Osteocyte (in vitro differentiated cells): ENCODE measurements around the gene ZG16B. TPM values are rescaled to one million over a fixed set of nuclear protein-coding genes. Genes with fewer than 3 reads are reported as not detected.

Experiments used
- DNase-seq: peaks from one replicate; pipeline ENCODE4 v3.0.0; 2021; ENCODE audit warnings: mixed read lengths; ENCODE audit not compliant: unreplicated experiment; ENCODE audit errors: extremely low spot score
- H3K27ac Mint-ChIP-seq: one replicate; pipeline ENCODE4 v1.8.0; 2021; ENCODE audit warnings: mild to moderate bottlenecking, mixed read lengths; ENCODE audit not compliant: unreplicated experiment
- H3K27me3 Mint-ChIP-seq: one replicate; pipeline ENCODE4 v1.8.0; 2021; ENCODE audit warnings: mixed read lengths; ENCODE audit not compliant: unreplicated experiment
- H3K36me3 Mint-ChIP-seq: one replicate; pipeline ENCODE4 v1.8.0; 2021; ENCODE audit warnings: mixed read lengths; ENCODE audit not compliant: unreplicated experiment
- H3K4me1 Mint-ChIP-seq: one replicate; pipeline ENCODE4 v1.8.0; 2021; ENCODE audit warnings: mixed read lengths; ENCODE audit not compliant: unreplicated experiment
- H3K4me3 Mint-ChIP-seq: one replicate; pipeline ENCODE4 v1.8.0; 2021; ENCODE audit warnings: mild to moderate bottlenecking, moderate library complexity, mixed read lengths; ENCODE audit not compliant: unreplicated experiment
- H3K9me3 Mint-ChIP-seq: one replicate; pipeline ENCODE4 v1.8.0; 2021; ENCODE audit warnings: mixed read lengths; ENCODE audit not compliant: unreplicated experiment
- total RNA-seq: library from RNA; stranded (reverse); gene quantifications from 2 replicates; pipeline ENCODE4 v1.2.1, GENCODE V29; 2021
- TF ChIP-seq, protein P1 (sequence below): fragments of 200-600 bp; sonication (generic); IDR thresholded peaks from 2 replicates; pipeline ENCODE4 v1.5.0; 2021; ENCODE audit warnings: antibody characterized with exemption, mild to moderate bottlenecking, moderate library complexity

Gene ZG16B
- total RNA-seq, 1 donor from 2014 or later = not detected

DNA sequence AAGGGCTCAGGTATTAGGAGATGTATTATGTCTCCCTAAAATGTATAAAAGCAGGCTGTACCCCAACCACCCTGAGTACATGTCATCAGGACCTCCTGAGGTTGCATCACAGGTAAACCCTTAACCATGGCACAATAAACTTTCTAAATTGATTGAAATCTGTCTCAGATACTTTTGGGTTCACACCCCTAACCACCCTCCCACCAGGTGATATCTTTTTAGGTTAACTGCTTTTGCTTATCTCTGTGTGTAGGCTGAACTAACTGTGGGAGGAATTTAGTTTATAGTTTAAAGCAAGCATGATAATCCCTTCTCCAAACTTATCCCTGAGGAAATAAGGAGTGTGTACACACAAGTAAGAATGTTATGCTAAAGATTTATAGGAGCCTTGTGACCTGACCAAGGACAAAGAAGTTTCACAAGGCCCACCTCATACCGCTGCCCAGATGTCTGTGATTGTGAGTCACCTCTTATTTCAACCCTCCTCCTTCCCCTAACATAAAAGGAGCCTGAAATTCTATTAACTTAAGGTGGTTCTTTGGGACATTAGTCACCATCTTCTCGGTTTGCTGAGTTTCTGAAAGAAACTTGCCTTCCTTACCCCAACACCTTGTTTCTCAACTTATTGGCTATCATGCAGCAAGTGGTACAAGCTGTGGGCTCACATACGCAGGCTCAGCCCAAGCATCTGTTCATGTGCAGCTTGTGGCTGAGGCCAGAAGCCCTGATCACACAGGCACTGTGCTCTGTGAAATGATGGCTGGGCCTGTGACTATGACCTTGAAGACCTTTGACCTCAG is 16.6 kb downstream of the ZG16B start:
- no peak overlapping the region for H3K27ac Mint-ChIP-seq
- H3K4me1 Mint-ChIP-seq = no peaks in the 10 kb centered on the region
- H3K36me3 Mint-ChIP-seq = no peaks in the 10 kb centered on the region
- DNase-seq = no peak
- no peak overlapping the region for H3K4me3 Mint-ChIP-seq
- TF ChIP-seq, protein P1, sequence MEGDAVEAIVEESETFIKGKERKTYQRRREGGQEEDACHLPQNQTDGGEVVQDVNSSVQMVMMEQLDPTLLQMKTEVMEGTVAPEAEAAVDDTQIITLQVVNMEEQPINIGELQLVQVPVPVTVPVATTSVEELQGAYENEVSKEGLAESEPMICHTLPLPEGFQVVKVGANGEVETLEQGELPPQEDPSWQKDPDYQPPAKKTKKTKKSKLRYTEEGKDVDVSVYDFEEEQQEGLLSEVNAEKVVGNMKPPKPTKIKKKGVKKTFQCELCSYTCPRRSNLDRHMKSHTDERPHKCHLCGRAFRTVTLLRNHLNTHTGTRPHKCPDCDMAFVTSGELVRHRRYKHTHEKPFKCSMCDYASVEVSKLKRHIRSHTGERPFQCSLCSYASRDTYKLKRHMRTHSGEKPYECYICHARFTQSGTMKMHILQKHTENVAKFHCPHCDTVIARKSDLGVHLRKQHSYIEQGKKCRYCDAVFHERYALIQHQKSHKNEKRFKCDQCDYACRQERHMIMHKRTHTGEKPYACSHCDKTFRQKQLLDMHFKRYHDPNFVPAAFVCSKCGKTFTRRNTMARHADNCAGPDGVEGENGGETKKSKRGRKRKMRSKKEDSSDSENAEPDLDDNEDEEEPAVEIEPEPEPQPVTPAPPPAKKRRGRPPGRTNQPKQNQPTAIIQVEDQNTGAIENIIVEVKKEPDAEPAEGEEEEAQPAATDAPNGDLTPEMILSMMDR = no peak
- peaks cover 27% of the 10 kb centered on the region for H3K27me3 Mint-ChIP-seq
- no peaks in the 10 kb centered on the region for H3K9me3 Mint-ChIP-seq

GRCh38 chr16:2848933-2849725 is 19.0 kb downstream of the ZG16B start:
- Mint-ChIP-seq H3K27ac (no peak overlapping the region), H3K9me3 (peaks cover 2% of the 10 kb centered on the region), H3K4me3 (no peak overlapping the region), H3K27me3 (peaks cover 26% of the 10 kb centered on the region), H3K4me1 (no peaks in the 10 kb centered on the region), H3K36me3 (no peaks in the 10 kb centered on the region)
- DNase-seq = no peak
- TF ChIP-seq, protein P1 = no peak

DNA sequence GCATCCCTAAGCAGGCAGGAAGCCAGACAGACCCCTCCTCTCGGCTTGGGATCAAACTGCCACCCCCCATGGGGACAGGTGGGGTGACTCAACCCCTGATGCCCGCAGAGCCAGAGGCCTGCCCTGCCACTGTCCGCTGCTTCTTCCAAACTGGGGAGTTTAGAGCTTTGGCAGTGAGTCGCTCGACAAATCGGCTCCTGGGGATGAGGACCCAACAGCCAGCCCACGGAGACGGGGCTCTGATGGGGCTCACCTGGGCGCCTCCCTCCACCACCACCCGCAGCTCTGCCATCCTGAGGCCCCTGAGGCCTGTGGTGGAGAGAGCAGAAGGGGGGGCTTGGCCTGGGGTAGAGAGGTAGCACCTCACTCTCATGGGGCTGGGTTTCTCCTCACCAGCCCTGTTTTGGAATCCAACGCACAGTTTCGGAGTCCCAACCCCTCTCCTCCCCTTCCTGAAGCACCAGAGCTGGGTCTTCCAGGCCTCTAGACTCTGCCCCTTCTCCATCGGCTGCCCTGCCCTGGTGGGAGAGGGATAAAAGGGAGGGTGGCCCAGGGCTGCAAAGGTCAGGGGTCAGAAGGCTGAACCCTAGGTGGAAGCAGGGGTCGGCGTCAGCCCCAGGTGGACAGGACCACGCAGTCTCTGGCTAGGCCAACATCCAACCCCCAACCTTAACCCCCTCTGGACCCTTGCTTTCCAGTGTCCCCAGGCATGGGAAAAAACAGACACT is 22.1 kb downstream of the ZG16B start:
- Mint-ChIP-seq H3K4me1 (no peaks in the 10 kb centered on the region), H3K4me3 (no peak overlapping the region), H3K27me3 (peaks cover 6% of the 10 kb centered on the region), H3K36me3 (no peaks in the 10 kb centered on the region), H3K27ac (no peak overlapping the region), H3K9me3 (peaks cover 9% of the 10 kb centered on the region)
- TF ChIP-seq, protein P1 = no peak
- DNase-seq = peak; percentile 82

DNA sequence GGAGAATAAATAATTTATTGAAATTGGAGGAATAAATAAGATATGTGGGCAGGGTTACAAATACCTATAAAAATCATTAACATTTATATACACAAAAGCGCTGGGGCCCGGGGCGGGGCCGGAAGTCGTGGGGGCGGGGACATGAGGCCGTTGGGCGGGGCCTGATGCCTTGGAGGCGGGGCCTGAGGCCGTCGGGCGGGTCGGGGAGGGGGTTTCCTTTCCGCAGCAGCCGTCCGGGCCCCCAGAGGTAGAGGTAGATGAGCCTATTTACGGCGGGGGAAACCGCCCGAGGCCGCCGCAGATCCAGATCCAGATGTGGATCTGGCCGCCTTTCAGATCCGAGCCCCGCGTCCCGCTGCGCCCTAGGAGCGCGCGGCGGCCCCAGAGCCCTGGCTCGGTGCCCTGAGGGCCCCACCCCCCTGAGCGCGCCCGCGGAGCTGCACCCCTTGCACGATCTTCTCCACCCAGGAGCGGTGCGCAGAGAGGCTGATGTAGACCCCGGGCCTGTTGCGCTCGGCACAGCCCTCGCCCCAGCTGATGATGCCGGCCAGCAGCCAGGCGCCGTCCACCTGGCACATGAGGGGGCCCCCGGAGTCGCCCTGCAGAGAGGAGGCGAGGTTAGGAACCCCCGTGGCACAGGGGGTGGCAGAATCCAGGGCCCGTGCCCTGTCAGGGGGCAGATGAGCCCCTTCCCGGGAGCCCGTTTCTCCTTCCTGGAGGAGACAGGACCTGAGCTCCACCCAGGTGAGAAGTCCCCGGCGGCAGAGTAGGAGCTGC is 22.8 kb downstream of the ZG16B start:
- Mint-ChIP-seq H3K9me3 (peaks cover 9% of the 10 kb centered on the region), H3K36me3 (no peaks in the 10 kb centered on the region), H3K4me3 (no peak overlapping the region), H3K27me3 (peaks cover 10% of the 10 kb centered on the region), H3K27ac (no peak overlapping the region), H3K4me1 (peaks cover 3% of the 10 kb centered on the region)
- peak; percentile 84 for DNase-seq
- TF ChIP-seq, protein P1 = no peak
